Peyer's patch (tissue), 4 donors: ENCODE results near the gene TRIM10. TPM values are rescaled to one million over a fixed set of nuclear protein-coding genes. Genes with fewer than 3 reads are reported as not detected.

ENCODE experiments used
- DNase-seq, 3 donors: peaks; one replicate each; pipeline ENCODE4 v3.0.0-alpha.2; 2017 to 2019
- H3K27ac ChIP-seq, 4 donors: fragments of 200-600 bp; sonication (generic); one replicate each; pipeline ENCODE4 v1.5.1; 2016 to 2019
- H3K27me3 ChIP-seq, 2 donors: fragments of 200-600 bp; sonication (generic); one replicate each; pipeline ENCODE4 v1.5.1; 2019
- H3K36me3 ChIP-seq, 3 donors: fragments of 200-600 bp; sonication (generic); one replicate each; pipeline ENCODE4 v1.5.1; 2016 to 2019
- H3K4me1 ChIP-seq, 4 donors: fragments of 200-600 bp; sonication (generic); one replicate each; pipeline ENCODE4 v1.5.1; 2016 to 2019
- H3K4me3 ChIP-seq, 4 donors: fragments of 200-600 bp; sonication (generic); 1 replicate in 3 of 4; 2 replicates in 1 of 4; pipeline ENCODE4 v1.5.1; 2016 to 2019; ENCODE audit warnings: mild to moderate bottlenecking in 1 of 4
- H3K9me3 ChIP-seq, 4 donors: fragments of 200-600 bp; sonication (generic); one replicate each; pipeline ENCODE4 v1.5.1; 2016 to 2019; ENCODE audit warnings: mild to moderate bottlenecking in 1 of 4
- POLR2A ChIP-seq, 2 donors: fragments of 450-650 bp; IDR thresholded peaks; one replicate each; pipeline ENCODE4 v1.5.1; 2017; ENCODE audit warnings: antibody characterized with exemption in 2 of 2, mild to moderate bottlenecking in 2 of 2, moderate library complexity in 2 of 2
- total RNA-seq, 4 donors: library from RNA; depleted of rRNA; stranded (reverse); fragments of >200 nt; gene quantifications; one replicate each; pipeline ENCODE4 v1.1.0, GENCODE V29; 2016
- TF ChIP-seq, protein P1 (sequence below), 6 experiments: fragments of 450-650 bp in 4 of 6; fragments of 200-600 bp in 2 of 6; sonication (generic) in 1 of 6; IDR thresholded peaks; one replicate each; pipeline ENCODE4 v1.5.1; 2017 to 2019; ENCODE audit warnings: antibody characterized with exemption in 6 of 6, mild to moderate bottlenecking in 3 of 6, moderate library complexity in 1 of 6

Gene TRIM10
- total RNA-seq, 4 donors from 2014 or later = 2.5 to 7.4 (median 6.3) TPM

DNA sequence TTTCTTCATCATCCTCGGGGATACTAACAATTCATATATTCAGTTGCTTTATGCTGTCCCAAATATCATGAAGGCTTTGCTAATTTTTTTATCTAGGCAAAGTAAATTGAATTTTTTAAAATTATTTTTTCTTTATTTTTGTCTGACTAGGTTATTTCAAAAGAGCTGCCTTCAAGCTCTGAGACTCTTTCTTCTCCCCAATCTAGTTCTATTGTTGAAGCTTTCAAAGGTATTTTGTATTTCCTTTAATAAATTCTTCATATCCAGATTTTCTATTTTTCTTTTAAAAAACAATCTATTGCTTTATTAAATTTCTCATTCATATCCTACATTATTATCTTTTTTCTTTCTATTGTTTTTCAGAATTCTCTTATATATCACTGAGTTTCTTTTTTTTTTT lies 19.1 kb upstream of the TRIM10 start:
- Histone ChIP-seq H3K27ac (no peak overlapping the region), H3K9me3 (no peaks in the 10 kb centered on the region), H3K4me3 (no peak overlapping the region), H3K36me3 (peaks cover 0 to 5% (median 0%) of the 10 kb centered on the region in 3 donors), H3K4me1 (no peaks in the 10 kb centered on the region), H3K27me3 (no peaks in the 10 kb centered on the region)
- no peak for DNase-seq
- TF ChIP-seq, protein P1, sequence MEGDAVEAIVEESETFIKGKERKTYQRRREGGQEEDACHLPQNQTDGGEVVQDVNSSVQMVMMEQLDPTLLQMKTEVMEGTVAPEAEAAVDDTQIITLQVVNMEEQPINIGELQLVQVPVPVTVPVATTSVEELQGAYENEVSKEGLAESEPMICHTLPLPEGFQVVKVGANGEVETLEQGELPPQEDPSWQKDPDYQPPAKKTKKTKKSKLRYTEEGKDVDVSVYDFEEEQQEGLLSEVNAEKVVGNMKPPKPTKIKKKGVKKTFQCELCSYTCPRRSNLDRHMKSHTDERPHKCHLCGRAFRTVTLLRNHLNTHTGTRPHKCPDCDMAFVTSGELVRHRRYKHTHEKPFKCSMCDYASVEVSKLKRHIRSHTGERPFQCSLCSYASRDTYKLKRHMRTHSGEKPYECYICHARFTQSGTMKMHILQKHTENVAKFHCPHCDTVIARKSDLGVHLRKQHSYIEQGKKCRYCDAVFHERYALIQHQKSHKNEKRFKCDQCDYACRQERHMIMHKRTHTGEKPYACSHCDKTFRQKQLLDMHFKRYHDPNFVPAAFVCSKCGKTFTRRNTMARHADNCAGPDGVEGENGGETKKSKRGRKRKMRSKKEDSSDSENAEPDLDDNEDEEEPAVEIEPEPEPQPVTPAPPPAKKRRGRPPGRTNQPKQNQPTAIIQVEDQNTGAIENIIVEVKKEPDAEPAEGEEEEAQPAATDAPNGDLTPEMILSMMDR (IDR thresholded peaks at IDR 0.05) = no peak
- no peak for TF ChIP-seq POLR2A (IDR thresholded peaks at IDR 0.05)

DNA sequence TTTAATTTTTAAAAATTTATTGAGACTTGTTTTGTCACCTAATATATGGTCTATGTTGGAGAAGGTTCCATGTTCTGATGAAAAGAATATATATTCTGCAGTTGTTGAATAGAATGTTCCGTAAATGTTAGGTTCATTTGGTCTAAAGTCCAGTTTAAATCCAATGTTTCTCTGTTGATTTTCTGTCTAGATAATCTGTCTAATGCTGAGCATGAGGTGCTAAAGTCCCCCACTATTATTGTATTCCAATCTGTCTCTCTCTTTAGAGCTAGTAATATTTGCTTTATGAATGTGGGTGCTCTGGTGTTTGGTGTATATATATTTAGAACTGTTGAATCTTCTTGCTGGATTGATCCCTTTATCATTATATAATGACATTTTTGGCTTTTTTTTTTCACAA lies 17.8 kb upstream of the TRIM10 start:
- Histone ChIP-seq H3K4me3 (no peak overlapping the region), H3K9me3 (no peaks in the 10 kb centered on the region), H3K27ac (no peak overlapping the region), H3K4me1 (no peaks in the 10 kb centered on the region), H3K36me3 (no peaks in the 10 kb centered on the region), H3K27me3 (no peaks in the 10 kb centered on the region)
- no peak for DNase-seq
- TF ChIP-seq, protein P1 (IDR thresholded peaks at IDR 0.05) = no peak
- no peak for TF ChIP-seq POLR2A (IDR thresholded peaks at IDR 0.05)

DNA sequence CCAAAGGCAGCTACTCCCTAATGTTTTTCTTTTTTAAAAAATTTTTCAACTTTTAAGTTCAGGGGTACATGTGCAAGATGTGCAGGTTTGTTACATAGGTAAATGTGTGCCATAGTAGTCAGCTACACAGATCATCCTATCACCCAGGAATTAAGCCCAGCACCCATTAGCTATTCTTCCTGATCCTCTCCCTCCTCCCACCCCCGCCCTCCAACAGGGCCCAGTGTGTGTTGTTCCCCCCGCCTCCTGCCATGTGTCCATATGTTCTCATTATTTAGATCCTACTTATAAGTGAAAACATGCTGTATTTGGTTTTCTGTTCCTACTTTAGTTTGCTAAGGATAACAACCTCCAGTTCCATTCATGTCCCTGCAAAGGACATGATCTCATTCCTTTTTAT lies 14.8 kb upstream of the TRIM10 start:
- no peak for DNase-seq
- Histone ChIP-seq H3K4me3 (no peak overlapping the region), H3K4me1 (peaks cover 0 to 9% (median 0%) of the 10 kb centered on the region in 4 donors), H3K27ac (no peak overlapping the region), H3K27me3 (no peaks in the 10 kb centered on the region), H3K36me3 (no peaks in the 10 kb centered on the region), H3K9me3 (no peaks in the 10 kb centered on the region)
- TF ChIP-seq, protein P1 (IDR thresholded peaks at IDR 0.05) = no peak
- no peak for TF ChIP-seq POLR2A (IDR thresholded peaks at IDR 0.05)

DNA sequence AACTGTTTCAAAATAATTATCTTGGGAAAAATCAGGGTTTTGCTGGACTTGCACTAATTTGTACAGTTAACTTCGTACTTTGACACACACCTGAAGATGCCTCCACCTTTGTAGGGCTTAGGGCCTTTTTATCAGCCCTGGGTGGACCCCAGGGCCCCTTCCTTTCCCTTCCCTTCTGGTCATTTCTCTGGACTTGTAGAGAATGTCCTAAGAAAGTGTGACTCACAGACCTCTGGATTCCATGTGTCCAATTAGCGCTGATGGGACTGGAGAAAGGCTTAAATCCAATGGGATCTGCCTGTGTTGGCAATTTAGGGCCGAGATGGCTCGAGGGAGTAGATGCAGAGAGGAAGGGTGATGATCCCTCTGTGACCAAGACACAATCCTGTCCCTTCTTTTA lies 11.7 kb upstream of the TRIM10 start:
- Histone ChIP-seq H3K27me3 (no peaks in the 10 kb centered on the region), H3K4me3 (no peak overlapping the region), H3K4me1 (peaks cover 0 to 9% (median 0%) of the 10 kb centered on the region in 4 donors), H3K9me3 (no peaks in the 10 kb centered on the region), H3K27ac (no peak overlapping the region), H3K36me3 (peaks cover 0 to 10% (median 0%) of the 10 kb centered on the region in 3 donors)
- TF ChIP-seq POLR2A (IDR thresholded peaks at IDR 0.05) = no peak
- TF ChIP-seq, protein P1 (IDR thresholded peaks at IDR 0.05) = no peak
- no peak for DNase-seq

DNA sequence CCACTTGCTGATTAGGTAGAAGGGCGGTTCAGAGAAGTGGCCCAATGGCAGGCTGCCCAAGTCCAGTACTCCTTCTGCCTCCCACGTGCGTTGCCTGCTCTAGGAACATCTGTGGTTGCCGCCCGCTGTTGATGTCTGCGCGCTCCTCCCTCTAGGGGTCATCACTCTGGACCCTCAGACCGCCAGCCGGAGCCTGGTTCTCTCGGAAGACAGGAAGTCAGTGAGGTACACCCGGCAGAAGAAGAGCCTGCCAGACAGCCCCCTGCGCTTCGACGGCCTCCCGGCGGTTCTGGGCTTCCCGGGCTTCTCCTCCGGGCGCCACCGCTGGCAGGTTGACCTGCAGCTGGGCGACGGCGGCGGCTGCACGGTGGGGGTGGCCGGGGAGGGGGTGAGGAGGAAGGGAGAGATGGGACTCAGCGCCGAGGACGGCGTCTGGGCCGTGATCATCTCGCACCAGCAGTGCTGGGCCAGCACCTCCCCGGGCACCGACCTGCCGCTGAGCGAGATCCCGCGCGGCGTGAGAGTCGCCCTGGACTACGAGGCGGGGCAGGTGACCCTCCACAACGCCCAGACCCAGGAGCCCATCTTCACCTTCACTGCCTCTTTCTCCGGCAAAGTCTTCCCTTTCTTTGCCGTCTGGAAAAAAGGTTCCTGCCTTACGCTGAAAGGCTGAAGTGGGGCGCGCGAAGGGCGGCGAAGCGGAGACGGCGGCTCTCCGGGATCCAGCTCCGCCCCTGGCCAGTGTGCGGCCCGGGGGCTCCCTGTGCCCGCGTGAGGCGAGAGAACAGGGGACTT lies 10.9 kb upstream of the TRIM10 start:
- Histone ChIP-seq H3K9me3 (no peaks in the 10 kb centered on the region), H3K27me3 (no peaks in the 10 kb centered on the region), H3K27ac (no peak overlapping the region), H3K4me1 (peaks cover 0 to 9% (median 0%) of the 10 kb centered on the region in 4 donors), H3K4me3 (peak overlapping the region in 3 of 4 donors; percentile 8 to 15 (median 10)), H3K36me3 (peaks cover 0 to 18% (median 0%) of the 10 kb centered on the region in 3 donors)
- no peak for DNase-seq
- TF ChIP-seq, protein P1 (IDR thresholded peaks at IDR 0.05) = no peak
- no peak for TF ChIP-seq POLR2A (IDR thresholded peaks at IDR 0.05)
